T-helper 9 cell (primary cell): ENCODE results near the gene PTPRG.

ENCODE experiments used
- DNase-seq: peaks from one replicate; pipeline ENCODE4 v3.0.0-alpha.2; 2020

Gene PTPRG

DNA sequence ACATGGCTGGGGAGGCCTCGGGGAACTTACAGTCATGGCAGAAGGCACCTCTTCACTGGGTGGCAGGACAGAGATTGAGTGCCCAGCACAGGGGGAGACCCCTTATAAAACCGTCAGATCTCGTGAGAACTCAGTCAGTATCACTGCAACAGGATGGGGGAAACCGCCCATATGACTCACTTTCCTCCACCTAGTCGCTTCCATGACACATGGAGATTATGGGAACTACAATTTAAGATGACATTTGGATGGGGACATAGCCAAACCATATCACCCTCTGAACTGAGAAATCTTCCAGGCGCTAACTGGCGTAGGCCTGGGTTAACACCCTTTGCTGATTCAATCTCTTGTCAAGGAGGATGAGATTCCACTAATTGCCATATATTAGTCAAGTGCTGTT, 419.7 kb downstream of the PTPRG start:
- DNase-seq, result no peak

DNA sequence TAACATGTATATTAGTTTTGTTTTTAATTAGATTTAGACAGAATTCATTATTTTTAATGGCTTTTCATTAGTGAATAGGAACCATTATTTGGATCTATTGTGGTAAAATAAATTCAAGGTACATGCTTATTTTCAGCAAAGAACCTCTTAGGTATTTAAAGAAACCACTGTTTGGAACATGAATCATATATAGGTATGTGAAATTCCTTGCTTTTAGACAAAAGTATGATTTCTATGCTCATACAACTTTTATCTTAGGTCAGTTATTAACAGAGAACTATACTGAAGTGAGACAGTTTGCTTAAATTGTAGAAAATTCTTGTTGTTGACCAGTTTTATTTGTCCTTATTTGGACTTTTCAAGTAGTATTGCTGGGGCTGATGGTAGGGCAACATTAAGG, 422.1 kb downstream of the PTPRG start:
- no peak for DNase-seq

DNA sequence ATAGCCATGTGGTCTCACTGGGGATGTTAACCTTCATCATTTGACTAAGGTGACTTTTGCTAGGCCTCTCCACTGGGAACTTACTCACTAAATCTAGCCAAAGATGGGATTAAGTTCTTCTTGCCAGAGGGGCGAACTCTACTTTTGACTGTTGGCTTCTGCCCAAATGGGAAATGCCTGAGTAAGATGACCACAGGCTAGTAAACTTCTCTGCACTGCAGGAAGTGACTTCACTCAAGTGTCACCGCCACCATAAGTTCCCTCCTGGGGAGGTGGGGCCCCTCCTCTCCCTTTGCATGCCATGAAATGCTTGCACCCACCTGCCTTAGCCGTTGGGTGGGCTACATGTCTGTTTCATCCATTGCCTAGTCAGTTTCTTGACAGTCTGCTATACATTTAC, 423.6 kb downstream of the PTPRG start:
- no peak for DNase-seq

DNA sequence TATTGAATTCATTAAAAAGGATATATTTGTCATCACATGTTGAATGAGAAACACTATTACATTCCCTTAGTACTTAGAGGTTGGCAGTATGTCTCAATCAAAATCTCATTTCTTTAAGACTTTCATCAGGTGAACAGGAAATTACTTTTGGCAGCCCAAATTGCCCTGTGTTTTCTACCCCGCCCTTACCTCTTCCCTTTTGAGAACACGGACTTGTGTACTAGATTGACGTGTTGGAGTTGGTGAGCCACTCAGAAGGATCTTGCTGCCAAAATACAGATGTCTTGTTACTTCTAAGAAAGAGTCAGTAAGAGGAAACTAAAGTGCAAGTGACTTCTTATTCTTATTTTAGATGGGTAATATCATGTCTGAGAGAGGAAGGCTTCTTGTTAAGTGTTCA, 425.1 kb downstream of the PTPRG start:
- no peak for DNase-seq

DNA sequence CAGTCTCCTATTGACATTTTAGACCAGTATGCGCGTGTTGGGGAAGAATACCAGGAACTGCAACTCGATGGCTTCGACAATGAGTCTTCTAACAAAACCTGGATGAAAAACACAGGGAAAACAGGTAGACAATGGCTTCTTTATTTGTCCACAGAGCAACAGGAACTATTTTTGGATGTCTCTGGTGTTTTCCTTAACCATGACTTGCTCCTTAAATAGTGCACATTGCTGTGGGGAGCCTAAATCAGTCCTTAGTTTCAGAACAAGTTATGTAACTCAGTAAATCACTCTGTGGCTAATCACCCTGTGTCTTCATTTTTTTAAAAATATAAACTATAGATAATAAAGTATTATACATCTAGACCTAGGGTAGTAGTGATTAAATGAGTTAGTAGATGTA, 428.3 kb downstream of the PTPRG start:
- DNase-seq, result no peak

DNA sequence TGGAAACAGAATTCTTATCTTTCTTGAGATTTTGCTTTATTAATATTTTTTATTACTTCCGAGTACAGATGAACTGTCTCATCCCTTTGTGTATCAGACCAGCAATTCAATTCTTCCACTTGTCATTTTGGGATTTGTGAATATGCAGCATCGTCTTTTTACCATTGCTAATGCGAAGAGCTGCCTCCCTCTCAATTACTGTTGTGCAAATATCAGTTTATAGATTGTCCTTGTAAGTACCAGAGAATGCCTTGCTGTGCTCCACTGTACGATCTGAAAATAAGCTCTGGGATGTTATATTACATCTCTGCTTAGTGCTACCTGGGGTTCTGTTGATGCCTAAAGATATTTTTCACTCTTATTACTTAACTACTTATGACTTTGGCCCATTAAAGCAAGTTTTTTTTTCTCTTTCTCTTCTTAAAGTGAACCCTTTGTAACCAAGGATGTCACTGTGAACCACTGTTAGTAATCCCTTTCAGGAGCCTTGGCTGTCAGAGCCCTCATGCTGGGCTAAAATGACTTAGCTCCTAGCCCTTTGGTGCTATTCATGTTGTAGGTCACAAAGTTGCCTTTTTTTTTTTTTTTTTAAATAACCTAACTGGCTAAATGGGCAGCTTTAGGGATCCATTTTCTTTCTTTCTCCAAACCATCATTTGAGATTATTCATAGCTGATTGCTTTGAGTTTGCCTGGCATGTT, 429.1 kb downstream of the PTPRG start:
- DNase-seq, result no peak

DNA sequence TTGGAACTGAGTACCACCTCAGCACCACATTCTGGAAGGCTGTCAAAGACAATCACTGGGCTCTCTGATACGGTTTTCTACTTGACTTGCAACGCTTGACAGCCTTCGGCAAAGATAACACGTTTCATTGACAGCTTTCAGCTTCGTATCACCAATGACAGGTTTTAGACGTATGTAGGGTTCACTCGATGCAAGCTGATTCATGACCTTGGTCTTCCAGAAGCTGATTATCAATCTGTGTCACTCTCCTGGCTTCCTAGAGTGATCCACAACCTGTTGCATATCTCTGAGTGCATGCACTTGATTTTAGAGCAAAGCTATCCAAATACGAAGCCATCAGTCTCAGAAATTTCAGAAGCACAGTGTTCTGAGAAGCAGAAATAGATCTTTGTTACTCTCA, 430.3 kb downstream of the PTPRG start:
- no peak for DNase-seq

DNA sequence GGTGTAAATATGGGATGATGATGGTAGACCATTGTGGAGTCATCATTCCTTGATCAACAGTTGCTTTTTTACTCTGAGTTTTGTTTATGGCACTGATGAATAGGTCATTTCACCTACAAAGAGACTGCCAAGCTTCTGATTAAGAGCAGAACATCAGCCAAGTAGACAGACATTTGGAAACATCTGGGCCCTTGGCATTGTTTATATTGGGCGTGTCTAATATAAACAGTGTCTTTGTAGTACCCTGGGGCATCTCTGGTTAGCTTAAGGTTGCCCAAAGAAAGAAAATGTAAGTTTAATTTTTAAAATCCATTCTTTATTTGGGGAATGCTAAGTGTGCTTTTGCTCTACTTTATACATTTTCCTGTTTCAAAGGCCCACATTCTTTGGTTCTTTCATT, 435.0 kb downstream of the PTPRG start:
- DNase-seq, result no peak

DNA sequence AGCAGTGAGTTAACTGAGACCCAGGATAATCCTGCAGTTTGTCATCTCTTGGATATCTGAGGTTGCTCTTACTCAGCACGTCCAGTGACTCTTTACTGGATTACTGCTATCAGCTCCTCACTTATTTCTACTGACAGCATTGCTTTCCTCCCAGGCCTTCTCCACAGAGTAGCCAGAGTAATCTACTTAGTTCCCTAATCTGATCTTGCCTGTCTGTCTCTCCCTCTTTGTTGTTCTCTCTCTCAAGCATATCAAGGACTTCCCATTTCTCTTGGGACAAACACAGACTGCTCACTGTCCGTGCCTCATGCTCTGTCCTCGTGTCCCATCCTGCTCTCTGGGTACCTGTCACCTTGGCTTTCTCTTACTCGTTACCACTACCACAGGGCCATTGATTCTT, 435.7 kb downstream of the PTPRG start:
- DNase-seq, result no peak

DNA sequence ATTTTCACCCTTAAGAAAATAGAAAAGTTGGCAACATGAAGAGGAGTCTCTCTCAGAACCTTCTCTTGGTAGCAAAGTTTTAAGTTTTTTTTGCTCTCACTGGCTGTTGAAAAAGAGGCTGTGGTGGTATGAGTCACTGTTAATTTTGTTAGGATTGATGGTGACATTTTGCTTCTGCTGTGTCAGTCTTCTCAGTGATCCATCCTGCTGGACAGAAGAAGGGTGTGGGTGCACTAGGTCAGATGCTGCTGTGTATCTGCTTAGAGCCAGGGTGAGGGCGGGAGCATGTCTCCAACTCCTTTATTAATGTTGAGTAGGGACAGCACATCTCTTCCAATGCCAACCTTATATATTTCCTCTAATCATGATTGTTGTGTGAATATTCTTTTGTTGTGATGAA, 442.5 kb downstream of the PTPRG start:
- DNase-seq, result no peak

DNA sequence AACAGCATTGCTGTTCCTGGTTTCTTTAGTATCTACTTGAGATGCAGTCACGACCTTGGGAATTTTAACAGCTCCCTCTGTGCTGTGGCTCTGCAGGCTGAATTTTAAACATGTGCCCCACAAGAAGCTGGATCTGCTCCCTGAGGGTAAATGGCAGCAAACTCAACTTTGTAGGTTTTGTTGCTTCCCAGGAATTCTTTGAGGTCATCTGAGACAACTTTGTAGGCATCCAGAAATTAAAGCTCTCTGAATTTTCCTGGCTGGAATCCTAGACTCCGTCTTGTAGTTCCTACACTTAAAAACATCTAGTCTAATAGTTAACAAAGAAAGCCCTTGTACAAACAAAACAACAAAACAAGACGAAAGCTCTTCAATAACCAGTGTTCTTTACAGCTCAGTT, 445.7 kb downstream of the PTPRG start:
- DNase-seq, result no peak

DNA sequence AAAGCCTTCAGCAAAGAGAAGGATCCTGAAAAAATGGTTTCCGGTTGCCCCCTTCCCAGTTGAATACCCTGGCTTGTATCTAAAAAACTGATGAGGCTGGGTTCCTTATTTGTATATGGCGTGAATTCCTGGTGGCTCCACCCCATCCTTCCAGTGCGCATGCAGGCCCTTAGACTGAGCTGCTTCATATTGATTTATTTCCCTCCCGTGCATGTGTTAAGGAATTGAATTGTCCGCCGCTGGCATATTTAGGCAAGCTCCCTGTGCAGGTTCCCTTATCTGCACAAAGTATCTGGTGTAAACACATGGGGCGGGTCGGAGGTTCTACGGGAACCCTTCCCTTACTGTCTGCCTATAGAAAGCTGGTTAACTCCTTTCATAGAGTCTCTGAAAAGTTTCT, 449.6 kb downstream of the PTPRG start:
- DNase-seq, result no peak

DNA sequence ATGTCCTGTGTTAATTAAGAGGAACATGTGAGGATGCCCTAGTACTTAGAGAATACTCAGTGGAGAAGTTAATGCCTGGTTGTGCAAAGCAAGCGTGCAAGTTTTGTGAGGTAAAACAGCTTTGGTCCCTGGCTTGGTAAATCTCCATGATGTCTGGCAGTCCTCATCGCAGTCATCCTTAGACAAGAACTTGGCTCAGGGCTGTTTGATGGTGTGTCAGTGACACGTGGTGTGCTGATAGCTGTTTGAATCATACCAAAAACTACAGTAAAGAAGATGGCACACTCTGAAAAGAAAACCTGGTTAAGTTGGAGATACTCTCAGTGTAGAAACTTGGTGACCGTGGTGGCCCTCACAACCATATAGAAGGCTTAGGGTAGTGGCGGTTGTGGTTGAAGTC, 450.3 kb downstream of the PTPRG start:
- no peak for DNase-seq

DNA sequence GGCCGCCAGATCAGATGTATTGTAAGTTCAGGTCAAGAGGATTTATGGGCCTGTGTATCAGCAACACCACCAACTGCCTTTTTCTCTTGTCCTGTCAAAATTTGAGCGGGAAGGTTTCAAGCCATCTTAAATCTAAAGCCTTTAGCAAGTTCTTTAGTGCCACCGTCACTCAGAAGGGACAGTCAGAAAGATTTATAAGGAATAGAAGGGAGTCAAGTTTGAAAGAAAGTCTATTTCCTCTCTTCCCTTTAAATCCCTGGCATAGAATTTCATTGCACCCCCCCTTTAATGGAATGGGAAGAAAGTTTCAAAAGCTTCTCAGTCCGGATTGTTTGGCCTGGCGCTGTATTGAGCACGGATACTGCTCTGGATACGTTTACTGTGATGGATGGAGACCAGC, 452.6 kb downstream of the PTPRG start:
- no peak for DNase-seq

DNA sequence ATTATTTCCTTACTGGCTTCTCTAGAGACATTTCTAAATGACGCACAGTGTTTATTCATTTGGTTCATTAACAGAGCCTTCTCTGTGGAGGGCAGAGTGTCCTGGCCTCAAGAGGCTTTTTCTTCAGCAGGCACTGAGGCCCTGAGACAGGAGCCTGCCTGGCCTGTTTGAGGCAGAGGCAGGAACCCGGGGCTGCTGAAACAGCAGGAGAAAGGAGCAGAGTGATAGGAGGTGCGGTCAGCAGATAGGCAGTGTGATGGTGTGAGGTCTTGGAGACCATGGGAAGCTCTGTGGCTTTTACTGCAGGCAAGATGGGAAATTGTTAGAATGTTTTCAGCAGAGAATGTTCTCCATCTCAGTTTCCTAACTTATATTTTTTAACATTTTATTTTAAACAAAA, 453.7 kb downstream of the PTPRG start:
- no peak for DNase-seq

DNA sequence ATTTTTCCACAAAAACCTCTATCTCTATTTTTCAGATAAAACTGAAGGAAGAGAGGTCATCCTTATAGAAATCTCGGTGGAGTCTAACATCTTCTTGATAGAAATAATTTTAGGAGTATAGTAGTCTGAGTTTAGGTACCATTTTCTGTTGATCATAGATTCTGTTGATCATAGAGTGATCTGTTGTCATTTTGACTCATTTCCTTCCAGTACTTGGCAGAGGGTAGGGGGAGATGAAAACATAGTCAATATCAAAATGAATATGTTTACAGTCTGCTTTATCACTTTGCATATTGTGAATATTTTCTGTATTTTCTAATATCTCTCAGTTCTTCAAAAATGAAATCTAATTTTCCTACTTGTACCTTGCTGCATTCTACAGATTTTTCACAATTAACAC, 458.5 kb downstream of the PTPRG start:
- no peak for DNase-seq

DNA sequence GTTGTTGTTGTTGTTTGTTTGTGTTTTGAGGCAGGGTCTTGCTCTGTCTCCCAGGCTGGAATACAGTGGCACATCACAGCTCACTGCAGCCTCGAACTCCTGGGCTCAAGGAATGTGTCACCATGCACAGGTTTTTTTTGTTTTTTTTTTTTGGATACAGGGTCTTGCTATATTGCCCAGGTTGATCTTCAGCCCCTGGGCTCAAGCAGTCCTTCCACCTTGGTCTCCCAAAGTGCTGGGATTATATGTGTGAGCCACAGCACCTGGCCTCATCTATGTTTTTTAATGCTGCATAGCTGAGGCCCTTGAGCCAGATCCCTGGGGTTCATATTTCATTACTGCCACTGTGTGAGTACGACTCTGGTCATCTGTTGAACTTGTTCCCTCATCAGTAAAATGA, 459.3 kb downstream of the PTPRG start:
- no peak for DNase-seq

DNA sequence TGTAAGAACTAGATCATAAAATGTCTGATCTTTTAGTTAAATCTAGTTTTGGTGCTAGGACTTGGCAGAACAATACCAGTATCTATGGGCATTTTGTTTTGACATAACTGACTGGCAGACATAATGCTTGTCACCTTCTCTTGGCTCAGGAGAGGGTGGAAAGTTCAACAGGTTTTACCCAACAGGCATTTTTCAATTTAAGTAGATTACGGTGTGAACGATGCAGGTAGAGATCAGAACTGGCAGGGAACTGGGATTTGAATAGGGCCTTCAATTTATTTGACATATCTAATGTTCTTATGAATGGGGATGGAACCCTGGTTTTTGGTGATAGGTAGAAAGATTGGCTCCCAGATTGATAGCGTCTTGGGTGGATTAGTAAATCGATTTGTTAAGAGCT, 460.9 kb downstream of the PTPRG start:
- no peak for DNase-seq

DNA sequence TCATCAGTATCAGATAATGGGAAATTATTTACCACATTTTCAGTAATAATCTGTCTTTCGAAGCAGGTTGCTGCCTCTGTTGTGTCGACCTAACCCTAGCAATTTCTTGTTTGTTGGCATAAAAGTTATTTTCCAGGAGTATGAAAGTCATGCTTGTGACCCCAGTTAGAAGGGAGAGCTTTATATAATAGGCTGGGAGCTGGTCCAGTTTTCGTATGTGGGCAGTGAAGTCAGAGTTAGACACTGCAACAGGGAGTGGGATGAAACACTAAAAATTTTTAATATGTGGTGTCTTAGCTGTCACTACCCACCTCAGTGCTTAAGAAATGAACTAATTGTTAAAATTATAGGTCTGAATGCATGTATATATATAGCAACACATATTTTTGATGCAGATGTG, 463.5 kb downstream of the PTPRG start:
- no peak for DNase-seq

DNA sequence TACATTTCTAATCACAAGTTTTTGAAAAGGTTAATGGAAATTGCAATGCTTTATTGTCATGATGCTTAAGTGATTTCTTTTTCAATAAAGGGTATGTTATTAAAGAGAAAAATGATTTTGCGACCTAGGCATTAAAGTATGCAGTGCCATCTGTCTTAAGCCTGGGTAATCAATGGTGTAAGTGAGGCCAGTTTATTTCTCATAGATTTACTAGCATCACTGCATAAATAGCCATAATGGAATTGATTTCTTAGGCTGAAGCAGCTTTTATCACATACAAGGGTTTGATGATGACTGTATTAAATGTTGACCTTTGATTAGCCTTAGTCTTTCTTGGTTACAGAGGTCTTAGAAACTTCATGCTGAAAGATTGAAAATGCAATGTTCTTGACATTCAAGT, 464.5 kb downstream of the PTPRG start:
- DNase-seq, result no peak

DNA sequence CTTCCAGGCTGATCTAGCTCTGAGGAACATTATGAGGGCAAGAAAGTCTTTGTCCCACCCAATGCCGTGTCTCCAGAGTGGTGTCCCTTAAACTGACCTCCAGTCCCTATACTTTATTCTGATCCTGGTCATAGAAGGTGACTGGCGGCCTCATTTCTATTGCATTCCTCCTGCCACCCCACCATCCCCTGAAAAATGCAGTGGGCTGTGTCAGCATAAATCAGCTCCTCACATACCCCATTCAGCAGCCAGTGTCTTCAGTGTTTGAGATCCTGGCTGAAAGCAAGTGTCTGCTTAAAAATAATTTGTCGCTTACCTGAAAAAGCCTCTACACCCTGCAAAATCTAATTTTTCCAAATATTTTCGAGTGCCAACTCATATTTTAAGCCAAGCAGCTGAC, 465.9 kb downstream of the PTPRG start:
- DNase-seq, result no peak

DNA sequence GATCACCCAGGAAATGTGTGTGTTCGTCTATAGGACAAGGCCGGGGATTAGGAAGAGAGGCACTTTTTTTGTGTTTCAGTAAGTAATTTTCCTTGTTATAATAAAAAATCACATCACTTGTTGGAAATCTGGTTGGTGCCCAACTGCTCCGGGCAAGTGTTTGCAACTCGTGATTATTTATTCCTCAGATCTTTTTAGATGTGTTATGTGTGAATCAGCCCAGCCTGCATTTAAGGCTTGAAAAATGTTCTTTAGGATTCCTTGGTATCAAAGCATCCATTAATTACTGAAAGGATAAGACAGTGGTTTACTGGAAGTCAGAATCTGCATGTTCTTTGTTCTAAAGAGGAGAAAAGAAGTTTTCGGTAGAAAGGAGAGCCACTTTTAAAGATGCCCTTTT, 466.4 kb downstream of the PTPRG start:
- no peak for DNase-seq

DNA sequence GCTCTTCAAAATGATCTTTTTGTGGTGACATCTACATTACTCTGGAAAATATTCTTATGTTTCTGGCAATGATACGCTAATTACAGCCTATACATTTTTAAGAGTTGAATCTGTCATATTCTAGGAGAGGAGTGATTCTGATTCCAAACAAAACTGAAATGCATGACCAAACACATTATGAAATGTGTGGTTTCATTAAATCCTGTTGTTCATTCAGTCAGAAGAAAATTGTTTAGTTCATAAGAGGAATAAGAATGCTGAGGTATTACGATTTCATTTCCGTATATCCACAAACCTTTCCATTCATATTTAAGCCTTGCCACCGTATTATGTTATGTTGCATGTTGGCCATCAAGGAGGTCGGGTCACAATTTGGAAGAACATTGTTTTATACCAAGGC, 466.9 kb downstream of the PTPRG start:
- DNase-seq, result no peak

DNA sequence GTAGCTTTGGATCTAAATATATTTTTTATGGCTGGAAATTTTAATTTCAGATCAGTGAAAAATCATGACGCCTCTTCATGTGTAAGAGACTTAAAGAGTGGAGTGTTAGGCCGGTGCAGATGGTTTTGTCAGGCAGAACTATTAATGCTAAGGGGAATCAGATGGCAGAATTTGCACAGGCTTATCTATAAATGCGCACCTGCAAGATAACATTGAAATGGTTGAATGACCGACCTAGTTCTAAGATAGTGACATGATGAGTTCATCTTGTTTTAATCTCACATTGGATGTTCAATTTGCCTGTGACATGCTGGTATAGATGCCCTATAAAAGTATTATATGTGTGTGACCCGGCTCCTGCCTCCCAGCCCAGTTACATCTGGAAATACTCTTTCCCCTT, 471.4 kb downstream of the PTPRG start:
- DNase-seq, result no peak

DNA sequence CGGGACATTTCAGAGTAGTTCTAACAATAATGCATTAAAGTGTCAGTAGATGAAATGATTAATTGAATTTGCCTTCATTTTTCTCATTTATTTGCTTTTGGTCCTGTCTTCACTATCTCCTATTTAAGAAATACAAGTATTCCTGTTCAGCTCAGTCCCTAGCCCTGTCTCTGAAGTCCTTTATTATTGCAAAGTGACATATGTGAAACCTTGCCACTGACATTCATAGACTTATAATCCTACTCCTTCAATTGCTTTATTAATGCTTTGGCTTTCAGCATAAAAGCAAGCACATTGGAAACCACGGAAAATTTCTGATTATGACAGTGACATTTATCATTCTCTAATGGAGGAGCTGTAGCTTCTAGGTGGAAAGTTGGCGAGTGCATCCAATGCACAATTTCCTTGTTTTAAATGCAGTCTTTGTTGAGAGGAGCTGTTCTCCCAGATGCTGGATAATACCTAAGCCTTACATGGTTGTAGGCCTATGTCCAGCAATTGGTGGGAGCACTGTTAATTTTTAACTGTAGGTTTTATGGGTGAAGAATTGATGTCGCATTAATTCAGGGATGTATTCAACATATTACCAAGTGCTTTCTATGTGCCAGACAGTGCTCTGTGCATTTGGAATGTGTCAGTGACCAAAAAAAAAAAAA, 474.2 kb downstream of the PTPRG start:
- no peak for DNase-seq
